Gastroesophageal sphincter (tissue), 4 donors: ENCODE measurements around the gene BIVM. TPM values are rescaled to one million over a fixed set of nuclear protein-coding genes. Genes with fewer than 3 reads are reported as not detected.

Experiments used
- ATAC-seq: fragments of 150-250 bp; one replicate; pipeline ENCODE4 v1.9.1; 2016; ENCODE audit warnings: mild to moderate bottlenecking, moderate library complexity
- H3K27ac ChIP-seq, 4 donors: fragments of 200-600 bp; sonication (generic) in 3 of 4; 1 replicate in 3 of 4; 2 replicates in 1 of 4; pipeline ENCODE4 v1.5.1; 2016 to 2019
- H3K27me3 ChIP-seq: fragments of 200-600 bp; sonication (generic); one replicate; pipeline ENCODE4 v1.5.1; 2019
- H3K36me3 ChIP-seq, 2 donors: fragments of 200-600 bp; sonication (generic); one replicate each; pipeline ENCODE4 v1.5.1; 2019; ENCODE audit warnings: control low read depth in 1 of 2
- H3K4me1 ChIP-seq, 3 donors: fragments of 200-600 bp; sonication (generic); 1 replicate in 2 of 3; 2 replicates in 1 of 3; pipeline ENCODE4 v1.5.1; 2016 to 2019; ENCODE audit warnings: control low read depth in 2 of 3
- H3K4me3 ChIP-seq, 2 donors: fragments of 200-600 bp; sonication (generic); one replicate each; pipeline ENCODE4 v1.5.1; 2019; ENCODE audit warnings: mild to moderate bottlenecking in 1 of 2, moderate library complexity in 1 of 2
- H3K9me3 ChIP-seq, 3 donors: fragments of 200-600 bp; sonication (generic); one replicate each; pipeline ENCODE4 v1.5.1; 2017 to 2019; ENCODE audit warnings: control low read depth in 2 of 3
- EP300 ChIP-seq: sonication (generic); formaldehyde crosslinking; IDR thresholded peaks from one replicate; pipeline ENCODE4 v1.6.1; 2017; ENCODE audit warnings: antibody characterized with exemption, mild to moderate bottlenecking
- POLR2A ChIP-seq, 2 donors: fragments of 450-650 bp; IDR thresholded peaks; one replicate each; pipeline ENCODE4 v1.6.1; 2017; ENCODE audit warnings: antibody characterized with exemption in 2 of 2, mild to moderate bottlenecking in 2 of 2, moderate library complexity in 1 of 2
- POLR2AphosphoS5 ChIP-seq: sonication (generic); formaldehyde crosslinking; IDR thresholded peaks from one replicate; pipeline ENCODE4 v1.6.1; 2017; ENCODE audit warnings: antibody characterized with exemption
- WGBS, 2 donors: methylation state at CpG; one replicate each; pipeline ENCODE4 v1.1.5; 2018; ENCODE audit warnings: low coverage in 1 of 2; 5-methylcytosine and 5-hydroxymethylcytosine counted together
- total RNA-seq, 4 donors: library from RNA; depleted of rRNA; stranded (reverse); fragments of >200 nt; gene quantifications; one replicate each; pipeline ENCODE4 v1.1.0, GENCODE V29; 2016
- TF ChIP-seq, protein P1 (sequence below), 4 experiments: fragments of 200-600 bp in 2 of 4; fragments of 450-650 bp in 2 of 4; sonication (generic) in 1 of 4; IDR thresholded peaks; one replicate each; pipeline ENCODE4 v1.5.1; 2017 to 2019; ENCODE audit warnings: antibody characterized with exemption in 4 of 4, mild to moderate bottlenecking in 2 of 4, moderate library complexity in 2 of 4

The BIVM gene
- total RNA-seq, 4 donors from 2014 or later, result 8.7 to 19.6 (median 15.8) TPM

DNA sequence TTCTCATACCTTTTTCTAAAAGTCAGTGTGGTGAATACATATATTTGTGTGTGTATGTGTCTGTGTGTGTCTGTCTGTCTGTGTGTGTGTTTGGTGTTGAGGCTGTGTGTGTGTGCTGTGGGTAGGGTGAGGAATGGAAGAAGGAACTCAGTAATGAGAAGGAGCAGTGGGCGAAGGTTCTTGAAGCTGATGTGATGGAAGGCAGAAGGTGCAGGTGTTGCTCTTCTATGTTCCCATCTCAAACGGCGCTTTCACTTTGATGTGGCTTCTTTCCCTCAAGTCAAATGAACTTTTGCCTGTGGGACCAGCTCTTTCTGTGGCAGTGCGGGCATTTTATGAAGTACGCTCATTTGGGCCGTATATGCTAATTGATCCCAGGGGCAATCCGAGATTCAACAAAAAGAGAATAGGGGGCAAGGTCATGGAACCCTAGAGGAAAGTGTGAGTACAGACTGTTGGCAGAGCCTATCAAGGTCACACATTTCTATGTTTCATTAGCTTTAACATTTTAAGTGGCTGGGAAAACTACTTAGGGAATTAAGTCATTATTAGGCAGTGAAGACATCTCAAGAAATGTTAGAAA lies 15.2 kb downstream of the BIVM start:
- TF ChIP-seq, protein P1, sequence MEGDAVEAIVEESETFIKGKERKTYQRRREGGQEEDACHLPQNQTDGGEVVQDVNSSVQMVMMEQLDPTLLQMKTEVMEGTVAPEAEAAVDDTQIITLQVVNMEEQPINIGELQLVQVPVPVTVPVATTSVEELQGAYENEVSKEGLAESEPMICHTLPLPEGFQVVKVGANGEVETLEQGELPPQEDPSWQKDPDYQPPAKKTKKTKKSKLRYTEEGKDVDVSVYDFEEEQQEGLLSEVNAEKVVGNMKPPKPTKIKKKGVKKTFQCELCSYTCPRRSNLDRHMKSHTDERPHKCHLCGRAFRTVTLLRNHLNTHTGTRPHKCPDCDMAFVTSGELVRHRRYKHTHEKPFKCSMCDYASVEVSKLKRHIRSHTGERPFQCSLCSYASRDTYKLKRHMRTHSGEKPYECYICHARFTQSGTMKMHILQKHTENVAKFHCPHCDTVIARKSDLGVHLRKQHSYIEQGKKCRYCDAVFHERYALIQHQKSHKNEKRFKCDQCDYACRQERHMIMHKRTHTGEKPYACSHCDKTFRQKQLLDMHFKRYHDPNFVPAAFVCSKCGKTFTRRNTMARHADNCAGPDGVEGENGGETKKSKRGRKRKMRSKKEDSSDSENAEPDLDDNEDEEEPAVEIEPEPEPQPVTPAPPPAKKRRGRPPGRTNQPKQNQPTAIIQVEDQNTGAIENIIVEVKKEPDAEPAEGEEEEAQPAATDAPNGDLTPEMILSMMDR (IDR thresholded peaks at IDR 0.05), result no peak
- no peak for TF ChIP-seq POLR2AphosphoS5
- no peak for TF ChIP-seq EP300
- TF ChIP-seq POLR2A (IDR thresholded peaks at IDR 0.05), result no peak
- no peak for ATAC-seq
- Histone ChIP-seq H3K27me3 (no peaks in the 10 kb centered on the region), H3K4me3 (no peak overlapping the region), H3K27ac (no peak overlapping the region), H3K36me3 (peaks cover 0 to 36% of the 10 kb centered on the region in 2 donors), H3K9me3 (peaks cover 0 to 9% (median 0%) of the 10 kb centered on the region in 3 donors), H3K4me1 (peaks cover 0 to 7% (median 0%) of the 10 kb centered on the region in 3 donors)
- 33 to 91% methylated on average over 1 to 7 of the region's 7 CpGs for WGBS, 2 donors

DNA sequence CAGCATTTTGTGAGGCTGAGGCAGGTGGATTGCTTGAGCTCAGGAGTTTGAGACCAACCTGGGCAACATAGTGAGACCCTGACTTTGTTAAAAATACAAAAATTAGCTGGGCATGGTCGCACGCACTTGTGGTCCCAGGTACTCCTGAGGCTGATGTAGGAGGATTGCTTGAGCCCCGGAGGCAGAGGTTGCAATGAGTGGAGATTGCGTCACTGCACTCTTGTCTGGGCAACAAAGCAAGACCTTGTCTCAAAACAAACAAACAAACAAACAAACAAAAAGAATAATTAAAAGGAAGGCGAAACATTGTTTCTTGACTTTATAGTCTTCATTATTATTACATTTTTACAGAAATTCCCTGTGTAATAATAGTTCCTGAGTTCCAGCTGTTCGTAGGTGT lies 15.9 kb downstream of the BIVM start:
- Histone ChIP-seq H3K27ac (no peak overlapping the region), H3K4me1 (peaks cover 0 to 7% (median 0%) of the 10 kb centered on the region in 3 donors), H3K27me3 (no peaks in the 10 kb centered on the region), H3K36me3 (peaks cover 0 to 40% of the 10 kb centered on the region in 2 donors), H3K4me3 (no peak overlapping the region), H3K9me3 (peaks cover 0 to 9% (median 0%) of the 10 kb centered on the region in 3 donors)
- TF ChIP-seq, protein P1 (IDR thresholded peaks at IDR 0.05), result no peak
- no peak for TF ChIP-seq POLR2A (IDR thresholded peaks at IDR 0.05)
- ATAC-seq, result no peak
- 78 to 90% methylated on average over 6 of the region's 6 CpGs for WGBS, 2 donors

DNA sequence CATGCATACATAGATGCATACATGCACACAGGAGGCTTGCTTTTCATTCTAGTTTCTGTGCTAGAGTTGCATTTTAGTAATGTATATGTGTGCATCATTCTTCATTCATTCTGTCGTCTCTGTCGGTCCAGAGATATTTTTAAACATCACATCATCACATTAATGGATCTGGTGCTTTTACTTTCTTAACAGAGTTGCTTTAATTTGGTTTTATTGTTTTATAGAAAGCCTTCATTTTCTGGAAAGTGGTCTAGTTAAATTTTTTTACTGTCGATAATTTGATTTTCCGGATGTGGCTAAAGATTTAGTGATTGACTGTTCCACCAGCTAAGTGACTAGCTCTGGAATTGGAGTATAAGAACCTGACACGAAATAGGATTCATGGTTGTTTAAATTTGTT lies 16.9 kb downstream of the BIVM start:
- Histone ChIP-seq H3K36me3 (peaks cover 0 to 44% of the 10 kb centered on the region in 2 donors), H3K27me3 (no peaks in the 10 kb centered on the region), H3K27ac (no peak overlapping the region), H3K9me3 (peaks cover 0 to 9% (median 0%) of the 10 kb centered on the region in 3 donors), H3K4me3 (no peak overlapping the region), H3K4me1 (peaks cover 0 to 7% (median 0%) of the 10 kb centered on the region in 3 donors)
- WGBS, 2 donors, result 82 to 88% methylated on average over 5 of the region's 5 CpGs
- ATAC-seq, result no peak
- TF ChIP-seq EP300, result no peak
- TF ChIP-seq, protein P1 (IDR thresholded peaks at IDR 0.05), result no peak
- TF ChIP-seq POLR2AphosphoS5, result no peak
- TF ChIP-seq POLR2A (IDR thresholded peaks at IDR 0.05), result no peak

DNA sequence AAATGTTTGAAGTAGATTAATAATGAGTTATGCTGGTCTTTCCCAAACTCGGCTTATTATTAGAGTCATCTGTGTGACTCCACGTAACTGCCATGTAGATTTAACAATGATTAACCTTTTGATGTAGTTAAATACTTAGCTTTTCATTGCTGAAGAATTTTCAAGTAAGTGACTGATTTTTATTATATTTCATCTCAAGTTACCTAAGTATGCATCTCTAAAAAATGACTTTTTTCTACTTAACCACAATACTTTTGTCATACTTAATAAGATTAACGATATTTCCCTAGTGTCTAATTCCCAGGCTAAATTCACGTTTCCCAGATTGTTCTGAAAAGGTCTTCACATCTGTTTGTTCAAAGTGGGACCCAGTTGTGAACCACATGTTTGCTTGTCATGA lies 17.8 kb downstream of the BIVM start:
- Histone ChIP-seq H3K9me3 (peaks cover 0 to 1% (median 0%) of the 10 kb centered on the region in 3 donors), H3K4me3 (no peak overlapping the region), H3K4me1 (peaks cover 0 to 7% (median 0%) of the 10 kb centered on the region in 3 donors), H3K27ac (no peak overlapping the region), H3K27me3 (no peaks in the 10 kb centered on the region), H3K36me3 (peaks cover 0 to 44% of the 10 kb centered on the region in 2 donors)
- TF ChIP-seq POLR2A (IDR thresholded peaks at IDR 0.05) (no peak), POLR2AphosphoS5 (no peak), EP300 (no peak)
- TF ChIP-seq, protein P1 (IDR thresholded peaks at IDR 0.05), result no peak
- 78 to 89% methylated on average over 4 of the region's 4 CpGs for WGBS, 2 donors
- no peak for ATAC-seq

DNA sequence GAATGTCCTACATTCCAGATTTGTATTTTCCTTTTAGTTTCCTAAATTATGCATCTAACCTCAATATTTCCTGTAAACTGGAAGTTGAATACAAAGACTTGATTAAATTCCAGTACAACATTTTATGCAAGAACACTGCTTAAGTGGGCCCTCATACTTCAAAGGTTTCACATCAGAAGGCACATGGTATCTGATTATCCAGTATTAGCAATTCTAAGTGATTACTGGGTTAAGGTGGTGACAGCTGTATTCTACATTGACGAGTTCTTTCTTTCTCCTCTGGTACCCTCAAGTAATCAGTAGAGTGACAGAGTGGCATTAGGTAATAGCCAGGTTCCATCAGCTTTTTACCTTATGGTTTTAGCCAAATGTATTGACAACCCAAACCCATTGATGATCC lies 18.3 kb downstream of the BIVM start:
- no peak for TF ChIP-seq POLR2A (IDR thresholded peaks at IDR 0.05)
- TF ChIP-seq, protein P1 (IDR thresholded peaks at IDR 0.05), result no peak
- TF ChIP-seq POLR2AphosphoS5, result no peak
- no peak for TF ChIP-seq EP300
- Histone ChIP-seq H3K4me3 (no peak overlapping the region), H3K36me3 (peaks cover 0 to 47% of the 10 kb centered on the region in 2 donors), H3K27me3 (no peaks in the 10 kb centered on the region), H3K9me3 (no peaks in the 10 kb centered on the region), H3K4me1 (peaks cover 0 to 7% (median 0%) of the 10 kb centered on the region in 3 donors), H3K27ac (no peak overlapping the region)
- 67 to 100% methylated on average over 1 of the region's 1 CpG for WGBS, 2 donors
- ATAC-seq, result no peak
